Measurements from ENCODE around the gene CACNA1C.

The CACNA1C gene

DNA sequence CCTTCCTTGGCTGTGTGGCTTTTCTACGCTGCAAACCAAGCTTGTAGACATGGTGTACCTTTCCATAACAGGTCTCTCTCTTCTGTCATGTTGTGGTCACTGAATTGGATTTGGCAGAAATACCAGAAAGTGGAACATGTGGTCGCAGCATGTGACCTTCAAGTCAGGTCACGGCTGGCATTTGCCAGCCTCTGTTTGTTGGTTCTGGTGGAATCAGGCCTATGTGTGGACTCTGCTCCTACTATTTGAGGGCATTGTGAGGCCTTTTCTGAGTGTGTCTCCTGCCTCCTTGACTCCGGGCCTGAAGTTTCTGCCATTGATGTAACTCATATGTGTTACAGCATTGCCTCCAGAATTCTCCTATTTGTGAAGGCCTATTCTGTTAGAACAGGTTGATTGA is 116.7 kb downstream of the CACNA1C start:
- no peak overlapping the region for H3K27ac ChIP-seq
- TF ChIP-seq, protein P1, sequence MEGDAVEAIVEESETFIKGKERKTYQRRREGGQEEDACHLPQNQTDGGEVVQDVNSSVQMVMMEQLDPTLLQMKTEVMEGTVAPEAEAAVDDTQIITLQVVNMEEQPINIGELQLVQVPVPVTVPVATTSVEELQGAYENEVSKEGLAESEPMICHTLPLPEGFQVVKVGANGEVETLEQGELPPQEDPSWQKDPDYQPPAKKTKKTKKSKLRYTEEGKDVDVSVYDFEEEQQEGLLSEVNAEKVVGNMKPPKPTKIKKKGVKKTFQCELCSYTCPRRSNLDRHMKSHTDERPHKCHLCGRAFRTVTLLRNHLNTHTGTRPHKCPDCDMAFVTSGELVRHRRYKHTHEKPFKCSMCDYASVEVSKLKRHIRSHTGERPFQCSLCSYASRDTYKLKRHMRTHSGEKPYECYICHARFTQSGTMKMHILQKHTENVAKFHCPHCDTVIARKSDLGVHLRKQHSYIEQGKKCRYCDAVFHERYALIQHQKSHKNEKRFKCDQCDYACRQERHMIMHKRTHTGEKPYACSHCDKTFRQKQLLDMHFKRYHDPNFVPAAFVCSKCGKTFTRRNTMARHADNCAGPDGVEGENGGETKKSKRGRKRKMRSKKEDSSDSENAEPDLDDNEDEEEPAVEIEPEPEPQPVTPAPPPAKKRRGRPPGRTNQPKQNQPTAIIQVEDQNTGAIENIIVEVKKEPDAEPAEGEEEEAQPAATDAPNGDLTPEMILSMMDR (conservative IDR thresholded peaks at IDR 0.05) = no peak

DNA sequence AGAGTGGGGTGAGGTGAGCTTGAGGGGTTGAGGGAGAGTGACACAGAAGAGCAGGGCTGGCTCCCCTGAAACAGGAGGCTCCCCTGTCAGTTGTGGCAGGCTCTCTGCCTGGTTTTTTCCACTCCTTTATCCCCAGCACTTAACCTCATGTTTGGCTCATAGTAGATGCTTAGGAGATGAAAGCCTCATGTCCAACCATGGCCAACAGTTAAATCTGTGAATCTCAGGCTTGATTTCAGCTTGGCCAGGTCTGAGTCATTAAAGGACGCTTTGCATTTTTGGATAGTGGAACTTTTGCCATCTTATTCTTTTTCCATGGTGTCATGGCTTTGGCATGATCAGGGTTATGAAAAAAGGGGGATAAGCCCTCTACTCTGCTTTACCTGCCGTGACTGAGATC is 117.2 kb downstream of the CACNA1C start:
- TF ChIP-seq, protein P1 (conservative IDR thresholded peaks at IDR 0.05) = no peak
- H3K27ac ChIP-seq = no peak overlapping the region

DNA sequence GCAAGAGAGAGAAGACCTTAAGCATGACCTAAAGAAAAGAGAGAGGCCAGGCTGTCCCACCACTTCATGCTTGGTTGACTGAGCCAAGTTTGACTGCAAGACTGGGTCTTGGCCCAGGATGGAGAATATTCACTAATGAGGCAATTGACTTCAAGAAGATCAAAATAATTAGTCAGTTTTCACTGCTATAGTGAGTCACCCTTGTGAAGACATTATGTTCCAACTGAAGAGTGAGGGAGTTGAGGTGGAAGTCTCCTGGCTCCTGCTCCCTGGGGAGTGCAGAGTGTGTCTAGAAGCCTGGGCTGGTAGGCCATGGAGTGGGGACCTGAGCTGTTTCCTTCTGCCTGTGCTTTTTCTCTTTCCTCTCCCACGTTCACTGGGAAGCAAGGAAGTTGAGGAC is 117.6 kb downstream of the CACNA1C start:
- TF ChIP-seq, protein P1 (conservative IDR thresholded peaks at IDR 0.05) = no peak

DNA sequence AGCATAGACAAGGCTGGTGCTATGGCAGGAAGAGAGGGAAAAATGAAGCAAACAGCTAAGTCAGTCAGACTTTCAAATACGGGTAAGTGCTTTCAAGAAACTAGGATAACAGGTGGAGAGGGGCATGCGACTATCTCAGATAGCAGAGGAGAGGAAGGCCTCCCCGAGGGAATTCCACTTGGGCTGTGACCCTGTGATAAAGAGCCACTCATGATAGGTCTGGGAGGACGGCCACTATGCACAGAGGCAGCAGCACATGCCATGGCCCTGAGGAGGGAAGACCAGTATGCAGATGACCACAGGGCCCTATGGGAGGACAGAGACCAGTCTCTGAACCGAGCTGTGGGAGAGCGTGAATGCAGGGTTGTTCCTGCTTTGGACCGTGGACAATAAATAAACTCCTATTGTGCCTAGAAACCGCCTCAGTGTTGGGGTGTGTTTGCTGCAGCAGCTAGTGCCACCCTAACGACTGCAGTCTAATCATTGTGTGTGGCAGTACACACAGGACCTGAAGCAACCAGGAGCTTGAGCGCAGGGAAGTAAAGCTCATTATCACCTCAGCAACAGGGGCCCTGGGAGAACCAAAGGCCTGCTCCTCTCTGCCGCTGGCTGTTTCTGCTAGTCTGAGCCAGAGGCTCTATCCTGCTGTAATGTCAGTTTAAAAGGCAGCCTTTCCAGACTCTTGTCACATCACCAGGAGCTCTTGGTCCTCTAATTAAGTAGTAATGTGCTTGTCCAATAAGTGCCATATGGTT is 119.1 kb downstream of the CACNA1C start:
- H3K27ac ChIP-seq = no peak overlapping the region
- TF ChIP-seq, protein P1 (conservative IDR thresholded peaks at IDR 0.05) = no peak

More for the DNA sequence above, 117.6 kb downstream of the CACNA1C start:
- H3K27ac ChIP-seq = no peak overlapping the region

DNA sequence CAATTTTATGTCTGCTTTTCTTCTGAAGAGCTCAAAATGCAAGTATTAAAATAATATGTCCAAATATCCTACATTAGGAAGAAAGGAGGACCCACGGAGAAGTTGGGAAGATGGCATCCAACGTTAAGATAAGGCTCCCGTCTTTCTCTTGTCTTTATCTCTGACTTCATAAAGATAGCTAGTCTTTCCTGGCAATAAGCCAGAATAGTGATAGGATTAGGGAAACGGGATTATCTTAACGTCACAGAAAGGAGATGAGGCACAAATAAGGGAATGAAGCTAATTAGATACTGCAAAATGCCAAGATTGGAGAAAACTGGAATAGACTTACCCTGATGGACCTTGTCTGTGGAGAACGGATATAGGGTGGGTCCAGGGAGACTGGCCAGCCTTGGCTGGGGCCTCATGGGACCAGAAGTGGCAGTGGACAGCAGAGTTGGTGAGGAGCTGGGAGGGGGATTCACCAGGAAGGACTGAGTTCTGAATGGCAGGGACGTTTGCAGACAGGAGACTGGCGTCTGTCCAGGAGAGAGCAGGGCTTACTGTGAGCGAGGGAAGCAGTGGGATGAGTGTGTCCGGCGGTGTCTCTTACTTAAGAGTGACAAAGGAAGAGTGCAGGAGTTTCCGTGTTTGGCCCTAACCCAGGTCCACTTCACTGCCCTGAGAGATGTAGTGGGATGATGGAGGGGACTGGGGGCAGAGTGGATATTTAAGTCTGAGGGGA is 119.9 kb downstream of the CACNA1C start:
- TF ChIP-seq, protein P1 (conservative IDR thresholded peaks at IDR 0.05) = no peak
- H3K27ac ChIP-seq = no peak overlapping the region

DNA sequence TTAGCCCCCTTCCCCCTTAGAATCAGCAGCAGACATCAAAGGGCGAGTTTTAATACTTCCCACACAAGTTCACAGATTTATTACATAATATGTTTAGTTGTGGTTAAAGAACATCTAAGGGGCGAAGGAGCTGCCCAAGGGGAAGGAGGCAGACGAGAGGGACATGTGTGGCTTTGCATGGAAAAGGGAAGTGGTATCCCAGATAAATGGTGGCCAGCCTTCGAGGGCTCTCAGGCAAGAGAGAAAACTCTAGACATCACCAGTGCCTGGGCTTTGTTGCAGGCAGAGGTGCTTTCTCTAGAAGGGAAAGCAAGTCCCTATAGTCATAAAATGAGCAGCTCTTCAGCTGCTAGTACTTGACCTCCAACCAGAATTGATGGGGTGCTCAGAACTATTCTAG is 121.2 kb downstream of the CACNA1C start:
- TF ChIP-seq, protein P1 (conservative IDR thresholded peaks at IDR 0.05) = no peak
- H3K27ac ChIP-seq = no peak overlapping the region

DNA sequence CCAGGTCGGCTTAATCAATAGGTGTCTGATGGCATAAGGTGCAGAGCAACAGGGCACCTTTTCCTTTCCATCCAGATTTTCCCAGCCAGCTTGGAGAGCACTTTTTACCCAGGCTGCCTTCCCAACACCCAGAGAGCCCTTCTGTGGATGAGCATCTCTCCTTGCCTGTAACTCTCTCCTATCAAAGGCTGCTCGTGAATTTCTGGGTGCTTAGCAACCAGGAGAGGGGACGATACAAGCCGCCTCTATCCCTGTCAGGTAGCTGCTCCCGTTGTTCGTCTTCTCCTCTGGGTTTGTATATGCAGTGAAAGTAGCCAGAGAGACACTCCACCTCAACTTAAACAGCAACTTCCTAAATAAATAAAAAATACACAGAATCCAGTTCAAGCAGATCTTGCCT is 124.2 kb downstream of the CACNA1C start:
- TF ChIP-seq, protein P1 (conservative IDR thresholded peaks at IDR 0.05) = no peak
- no peak overlapping the region for H3K27ac ChIP-seq
